ENCODE results near the gene SIVA1. TPM values are rescaled to one million over a fixed set of nuclear protein-coding genes. Genes with fewer than 3 reads are reported as not detected.

SIVA1 gene
- total RNA-seq, 5 donors from 2014 or later (not counting 1 experiment from before 2014, with no cell fraction given): 62.3 to 93.5 (median 79.5) TPM

GRCh38 chr14:104739546-104740516, 13.1 kb upstream of the SIVA1 start:
- no peaks in the 10 kb centered on the region for H3K4me1 Mint-ChIP-seq
- no peaks in the 10 kb centered on the region for H3K27me3 Mint-ChIP-seq
- H3K27me3 ChIP-seq (replicated peaks in 1 of 2; ENCODE audit: control insufficient read depth in 2 of 2, extremely low read depth in 1 of 2, insufficient read depth in 2 of 2, low read length in 1 of 2): peaks cover 0 to 25% of the 10 kb centered on the region in 2 experiments
- H3K36me3 Mint-ChIP-seq: no peaks in the 10 kb centered on the region
- WGBS (ENCODE audit: insufficient coverage): 84% methylated on average over 22 of the region's 29 CpGs
- no peak overlapping the region for H3K4me3 Mint-ChIP-seq
- no peaks in the 10 kb centered on the region for H3K9me3 Mint-ChIP-seq
- ChIA-PET POLR2A (no interaction called here), CTCF (no interaction called here)
- no peaks in the 10 kb centered on the region for H3K36me3 ChIP-seq (ENCODE audit: control insufficient read depth in 2 of 2, extremely low read depth in 1 of 2, insufficient read depth in 1 of 2, low read length in 1 of 2)
- ATAC-seq (replicated peaks in 1 of 4) (no peak), DNase-seq (no peak)
- no peaks in the 10 kb centered on the region for H3K4me1 ChIP-seq (ENCODE audit: control insufficient read depth in 1 of 2, extremely low read depth in 1 of 2, insufficient read depth in 2 of 2, low read length in 2 of 2)
- no peak overlapping the region for H3K27ac ChIP-seq (ENCODE audit: low read length)
- no peak overlapping the region for H3K4me3 ChIP-seq (ENCODE audit: control insufficient read depth in 1 of 2, extremely low read depth in 1 of 2, low read length in 1 of 2)
- H3K27ac Mint-ChIP-seq: no peak overlapping the region
- no peaks in the 10 kb centered on the region for H3K9me3 ChIP-seq

GRCh38 chr14:104741108-104741802, 11.7 kb upstream of the SIVA1 start:
- H3K4me1 Mint-ChIP-seq: peaks cover 0 to 5% (median 0%) of the 10 kb centered on the region in 3 donors
- no peak overlapping the region for H3K4me3 Mint-ChIP-seq
- H3K9me3 Mint-ChIP-seq: no peaks in the 10 kb centered on the region
- no peaks in the 10 kb centered on the region for H3K27me3 Mint-ChIP-seq
- 85% methylated on average over 19 of the region's 29 CpGs for WGBS (ENCODE audit: insufficient coverage)
- Histone ChIP-seq H3K4me3 (ENCODE audit: control insufficient read depth in 1 of 2, extremely low read depth in 1 of 2, low read length in 1 of 2) (no peak overlapping the region), H3K36me3 (ENCODE audit: control insufficient read depth in 2 of 2, extremely low read depth in 1 of 2, insufficient read depth in 1 of 2, low read length in 1 of 2) (no peaks in the 10 kb centered on the region), H3K4me1 (ENCODE audit: control insufficient read depth in 1 of 2, extremely low read depth in 1 of 2, insufficient read depth in 2 of 2, low read length in 2 of 2) (peaks cover 0 to 5% of the 10 kb centered on the region in 2 experiments), H3K27me3 (replicated peaks in 1 of 2; ENCODE audit: control insufficient read depth in 2 of 2, extremely low read depth in 1 of 2, insufficient read depth in 2 of 2, low read length in 1 of 2) (peaks cover 0 to 19% of the 10 kb centered on the region in 2 experiments), H3K27ac (ENCODE audit: low read length) (no peak overlapping the region), H3K9me3 (no peaks in the 10 kb centered on the region)
- no peak for DNase-seq
- ChIA-PET CTCF (no interaction called here), POLR2A (no interaction called here)
- ATAC-seq (replicated peaks in 1 of 4): no peak
- H3K27ac Mint-ChIP-seq: no peak overlapping the region
- H3K36me3 Mint-ChIP-seq: no peaks in the 10 kb centered on the region

GRCh38 chr14:104741803-104742251, 11.1 kb upstream of the SIVA1 start:
- Mint-ChIP-seq H3K4me3 (no peak overlapping the region), H3K4me1 (peaks cover 0 to 6% (median 0%) of the 10 kb centered on the region in 3 donors), H3K27ac (no peak overlapping the region), H3K9me3 (no peaks in the 10 kb centered on the region), H3K36me3 (no peaks in the 10 kb centered on the region), H3K27me3 (no peaks in the 10 kb centered on the region)
- Histone ChIP-seq H3K27ac (ENCODE audit: low read length) (no peak overlapping the region), H3K4me3 (ENCODE audit: control insufficient read depth in 1 of 2, extremely low read depth in 1 of 2, low read length in 1 of 2) (no peak overlapping the region), H3K4me1 (ENCODE audit: control insufficient read depth in 1 of 2, extremely low read depth in 1 of 2, insufficient read depth in 2 of 2, low read length in 2 of 2) (peaks cover 0 to 7% of the 10 kb centered on the region in 2 experiments), H3K36me3 (ENCODE audit: control insufficient read depth in 2 of 2, extremely low read depth in 1 of 2, insufficient read depth in 1 of 2, low read length in 1 of 2) (no peaks in the 10 kb centered on the region), H3K27me3 (replicated peaks in 1 of 2; ENCODE audit: control insufficient read depth in 2 of 2, extremely low read depth in 1 of 2, insufficient read depth in 2 of 2, low read length in 1 of 2) (peaks cover 0 to 19% of the 10 kb centered on the region in 2 experiments), H3K9me3 (no peaks in the 10 kb centered on the region)
- ATAC-seq (replicated peaks in 1 of 4): no peak
- WGBS (ENCODE audit: insufficient coverage): 79% methylated on average over 17 of the region's 23 CpGs
- CTCF ChIA-PET: no interaction called here
- POLR2A ChIA-PET: no interaction called here
- DNase-seq: no peak

- H3K27ac ChIP-seq (ENCODE audit: low read length): no peak overlapping the region
- Mint-ChIP-seq H3K27me3 (no peaks in the 10 kb centered on the region), H3K4me3 (no peak overlapping the region), H3K27ac (no peak overlapping the region), H3K4me1 (peaks cover 0 to 6% (median 0%) of the 10 kb centered on the region in 3 donors), H3K36me3 (no peaks in the 10 kb centered on the region), H3K9me3 (no peaks in the 10 kb centered on the region)
- no peak overlapping the region for H3K4me3 ChIP-seq (ENCODE audit: control insufficient read depth in 1 of 2, extremely low read depth in 1 of 2, low read length in 1 of 2)
- WGBS (ENCODE audit: insufficient coverage): 82% methylated on average over 26 of the region's 32 CpGs
- peaks cover 0 to 22% of the 10 kb centered on the region in 2 experiments for H3K27me3 ChIP-seq (replicated peaks in 1 of 2; ENCODE audit: control insufficient read depth in 2 of 2, extremely low read depth in 1 of 2, insufficient read depth in 2 of 2, low read length in 1 of 2)
- ChIA-PET POLR2A (no interaction called here), CTCF (no interaction called here)
- DNase-seq (no peak), ATAC-seq (replicated peaks in 1 of 4) (no peak)
- H3K4me1 ChIP-seq (ENCODE audit: control insufficient read depth in 1 of 2, extremely low read depth in 1 of 2, insufficient read depth in 2 of 2, low read length in 2 of 2): peaks cover 0 to 7% of the 10 kb centered on the region in 2 experiments
- no peaks in the 10 kb centered on the region for H3K9me3 ChIP-seq
- no peaks in the 10 kb centered on the region for H3K36me3 ChIP-seq (ENCODE audit: control insufficient read depth in 2 of 2, extremely low read depth in 1 of 2, insufficient read depth in 1 of 2, low read length in 1 of 2)
Measured at GRCh38 chr14:104742586-104743455, 10.1 kb upstream of the SIVA1 start.

GRCh38 chr14:104743461-104744380, 9.2 kb upstream of the SIVA1 start:
- no peaks in the 10 kb centered on the region for H3K9me3 Mint-ChIP-seq
- H3K27ac ChIP-seq (ENCODE audit: low read length): no peak overlapping the region
- H3K27ac Mint-ChIP-seq: no peak overlapping the region
- no peaks in the 10 kb centered on the region for H3K27me3 Mint-ChIP-seq
- peaks cover 0 to 6% (median 0%) of the 10 kb centered on the region in 3 donors for H3K4me1 Mint-ChIP-seq
- no peaks in the 10 kb centered on the region for H3K36me3 ChIP-seq (ENCODE audit: control insufficient read depth in 2 of 2, extremely low read depth in 1 of 2, insufficient read depth in 1 of 2, low read length in 1 of 2)
- 86% methylated on average over 22 of the region's 28 CpGs for WGBS (ENCODE audit: insufficient coverage)
- H3K9me3 ChIP-seq: no peaks in the 10 kb centered on the region
- H3K36me3 Mint-ChIP-seq: no peaks in the 10 kb centered on the region
- ATAC-seq (replicated peaks in 1 of 4): no peak
- POLR2A ChIA-PET: no interaction called here
- CTCF ChIA-PET: interaction anchor here in 1 of 2 donors (0.5 kb wide), 1 partner anchor 133 kb away, joined by 5 read pairs; no protein-coding TSS in a partner anchor
- DNase-seq: no peak
- no peak overlapping the region for H3K4me3 Mint-ChIP-seq
- H3K27me3 ChIP-seq (replicated peaks in 1 of 2; ENCODE audit: control insufficient read depth in 2 of 2, extremely low read depth in 1 of 2, insufficient read depth in 2 of 2, low read length in 1 of 2): peaks cover 0 to 19% of the 10 kb centered on the region in 2 experiments
- no peak overlapping the region for H3K4me3 ChIP-seq (ENCODE audit: control insufficient read depth in 1 of 2, extremely low read depth in 1 of 2, low read length in 1 of 2)
- H3K4me1 ChIP-seq (ENCODE audit: control insufficient read depth in 1 of 2, extremely low read depth in 1 of 2, insufficient read depth in 2 of 2, low read length in 2 of 2): peaks cover 0 to 7% of the 10 kb centered on the region in 2 experiments
